CD4-positive, alpha-beta memory T cell (primary cell): Measurements from ENCODE around the gene WDR90. TPM values are rescaled to one million over a fixed set of nuclear protein-coding genes. Genes with fewer than 3 reads are reported as not detected.

Experiments
- CTCF ChIA-PET: fragments of 350-600 bp; sonication (Branson Sonifier 250); formaldehyde crosslinking; loops from one replicate; lab custom pipeline; 2021; ENCODE audit warnings: inconsistent platforms; ENCODE audit not compliant: partially characterized antibody; lab: Charles Lee
- POLR2A ChIA-PET: fragments of 350-600 bp; sonication (Branson Sonifier 250); formaldehyde crosslinking; loops from one replicate; lab custom pipeline; 2021; ENCODE audit not compliant: partially characterized antibody; lab: Charles Lee
- DNase-seq, 5 donors: peaks; one replicate each; pipeline versions ENCODE4 v3.0.0 to v3.0.0-alpha.2; 2020 to 2022; ENCODE audit warnings: mixed read lengths in 1 of 5
- H3K27ac ChIP-seq: one replicate; pipeline ENCODE4 v1.7.0; 2013; ENCODE audit warnings: low read depth, low read length
- H3K27me3 ChIP-seq: 2 replicates; pipeline ENCODE4 v1.7.0; 2013; ENCODE audit warnings: mild to moderate bottlenecking, low read length, moderate library complexity; ENCODE audit not compliant: insufficient read depth
- H3K36me3 ChIP-seq: 2 replicates; pipeline ENCODE4 v1.7.0; 2013; ENCODE audit warnings: mild to moderate bottlenecking, low read length, moderate library complexity; ENCODE audit not compliant: insufficient read depth
- H3K4me1 ChIP-seq: 2 replicates; pipeline ENCODE4 v1.7.0; 2013; ENCODE audit warnings: mild to moderate bottlenecking, low read length, moderate library complexity; ENCODE audit not compliant: insufficient read depth
- H3K4me3 ChIP-seq, 2 donors: one replicate each; pipeline ENCODE4 v1.7.0; 2013; ENCODE audit warnings: low read length in 2 of 2, mild to moderate bottlenecking in 1 of 2
- H3K9me3 ChIP-seq, 2 donors: one replicate each; pipeline ENCODE4 v1.7.0; 2013; ENCODE audit warnings: low read length in 2 of 2, control low read depth in 1 of 2; ENCODE audit not compliant: control insufficient read depth in 1 of 2
- H3K27ac Mint-ChIP-seq, 7 donors: one replicate each; pipeline ENCODE4 v1.8.0; 2020 to 2021; ENCODE audit warnings: mixed read lengths in 7 of 7, mild to moderate bottlenecking in 6 of 7, inconsistent platforms in 3 of 7, moderate library complexity in 3 of 7
- H3K27me3 Mint-ChIP-seq, 2 donors: one replicate each; pipeline ENCODE4 v1.8.0; 2020 to 2021; ENCODE audit warnings: mixed read lengths in 2 of 2
- H3K36me3 Mint-ChIP-seq, 2 donors: one replicate each; pipeline ENCODE4 v1.8.0; 2020 to 2021; ENCODE audit warnings: mixed read lengths in 2 of 2, inconsistent platforms in 1 of 2, mild to moderate bottlenecking in 1 of 2
- H3K4me1 Mint-ChIP-seq, 4 donors: one replicate each; pipeline ENCODE4 v1.8.0; 2020 to 2021; ENCODE audit warnings: mixed read lengths in 4 of 4, mild to moderate bottlenecking in 1 of 4
- H3K4me3 Mint-ChIP-seq, 8 donors: one replicate each; pipeline ENCODE4 v1.8.0; 2020 to 2021; ENCODE audit warnings: mixed read lengths in 8 of 8, mild to moderate bottlenecking in 7 of 8, moderate library complexity in 6 of 8, inconsistent platforms in 3 of 8
- H3K9me3 Mint-ChIP-seq, 8 donors: one replicate each; pipeline ENCODE4 v1.8.0; 2020 to 2021; ENCODE audit warnings: mixed read lengths in 8 of 8, mild to moderate bottlenecking in 5 of 8, inconsistent platforms in 3 of 8, moderate library complexity in 1 of 8
- intact Hi-C: fragments of 100-400 bp; cut with micrococcal nuclease; formaldehyde crosslinking; loops from one replicate; pipeline ENCODE4 v1.15.1; 2023
- polyA plus RNA-seq, 2 donors: library from polyadenylated mRNA; unstranded; fragments of 300-500 nt; fragmentation: Illumina TruSeq; gene quantifications; one replicate each; pipeline ENCODE4 v1.2.3, GENCODE V29; 2021
- total RNA-seq, 2 experiments: library from RNA; stranded (reverse); gene quantifications; one replicate each; pipeline ENCODE4 v1.2.3, GENCODE V29; 2021

Gene WDR90
- total and polyA plus RNA-seq, 4 experiments from 2014 or later = 0.96 to 19.7 (median 9.9) TPM

- CTCF ChIA-PET = no interaction called here
- Mint-ChIP-seq H3K36me3 (no peaks in the 10 kb centered on the region), H3K4me1 (peaks cover 0 to 40% (median 8%) of the 10 kb centered on the region in 4 donors), H3K9me3 (no peaks in the 10 kb centered on the region), H3K4me3 (peak overlapping the region in 1 of 8 donors; percentile 28), H3K27me3 (no peaks in the 10 kb centered on the region), H3K27ac (peak overlapping the region in 2 of 7 donors; percentile 18 to 41)
- DNase-seq = no peak
- Histone ChIP-seq H3K27me3 (no peaks in the 10 kb centered on the region), H3K27ac (no peak overlapping the region), H3K36me3 (no peaks in the 10 kb centered on the region), H3K4me1 (peaks cover 24% of the 10 kb centered on the region), H3K9me3 (no peaks in the 10 kb centered on the region), H3K4me3 (no peak overlapping the region)
- intact Hi-C loops = loop anchor here (5.0 kb wide), 1 partner anchor 141 kb away; the partner anchor contains the start of genes CHTF18 and RPUSD1
- POLR2A ChIA-PET = interaction anchor here (1.3 kb wide), 1 partner anchor 10 kb away, joined by 4 read pairs; the partner anchor contains the start of gene METTL26
Measured at GRCh38 chr16:646679-647172, 2.4 kb upstream of the WDR90 start.

GRCh38 chr16:647173-647902 is 1.8 kb upstream of the WDR90 start:
- intact Hi-C loops = loop anchor here (5.0 kb wide), 1 partner anchor 140 kb away; the partner anchor contains the start of genes CHTF18 and RPUSD1
- peaks cover 24% of the 10 kb centered on the region for H3K4me1 ChIP-seq
- Mint-ChIP-seq H3K27me3 (no peaks in the 10 kb centered on the region), H3K4me3 (no peak overlapping the region), H3K27ac (no peak overlapping the region), H3K9me3 (no peaks in the 10 kb centered on the region), H3K36me3 (no peaks in the 10 kb centered on the region), H3K4me1 (peaks cover 0 to 40% (median 8%) of the 10 kb centered on the region in 4 donors)
- no peak overlapping the region for H3K27ac ChIP-seq
- no peaks in the 10 kb centered on the region for H3K9me3 ChIP-seq
- H3K36me3 ChIP-seq = no peaks in the 10 kb centered on the region
- no peak for DNase-seq
- H3K27me3 ChIP-seq = no peaks in the 10 kb centered on the region
- ChIA-PET CTCF (interaction anchor here (1.5 kb wide), 1 partner anchor 11 kb away, joined by 8 read pairs; the partner anchor contains the start of gene METTL26), POLR2A (interaction anchor here (0.8 to 1.4 kb wide), 6 partner anchors 9 to 48 kb away, joined by 3 to 8 read pairs (median 4); partner anchors contain the start of genes JMJD8, METTL26 and WDR24)
- H3K4me3 ChIP-seq = no peak overlapping the region

GRCh38 chr16:648071-648780 is 939 bp upstream of the WDR90 start:
- peak overlapping the region; percentile 60 to 82 (median 71) for H3K4me3 Mint-ChIP-seq
- Histone ChIP-seq H3K4me1 (peaks cover 15% of the 10 kb centered on the region), H3K4me3 (peak overlapping the region; percentile 3 to 53), H3K27ac (peak overlapping the region; percentile 79), H3K9me3 (no peaks in the 10 kb centered on the region), H3K27me3 (no peaks in the 10 kb centered on the region), H3K36me3 (no peaks in the 10 kb centered on the region)
- H3K27ac Mint-ChIP-seq = peak overlapping the region; percentile 64 to 92 (median 87)
- ChIA-PET CTCF (interaction anchor here (1.5 kb wide), 1 partner anchor 12 kb away, joined by 8 read pairs; the partner anchor contains the start of gene METTL26), POLR2A (interaction anchor here (0.6 to 2.3 kb wide), 9 partner anchors 10 to 47 kb away, joined by 3 to 12 read pairs (median 6); partner anchors contain the start of genes JMJD8, METTL26, STUB1 and WDR24)
- H3K4me1 Mint-ChIP-seq = peaks cover 0 to 36% (median 8%) of the 10 kb centered on the region in 4 donors
- H3K27me3 Mint-ChIP-seq = no peaks in the 10 kb centered on the region
- no peaks in the 10 kb centered on the region for H3K36me3 Mint-ChIP-seq
- intact Hi-C loops = loop anchor here (2.0 to 5.0 kb wide), 3 partner anchors 21 to 139 kb away; partner anchors contain the start of genes CHTF18, JMJD8, RHOT2 and RPUSD1
- no peaks in the 10 kb centered on the region for H3K9me3 Mint-ChIP-seq
- DNase-seq = peak in 3 of 5 donors; percentile 24 to 30 (median 26)

- no peaks in the 10 kb centered on the region for H3K36me3 ChIP-seq
- intact Hi-C loops = loop anchor here (1.0 to 5.0 kb wide), 4 partner anchors 13 to 138 kb away; partner anchors contain the start of genes CHTF18, JMJD8, METTL26 and RHOT2
- peak overlapping the region in 4 of 7 donors; percentile 36 to 70 (median 40) for H3K27ac Mint-ChIP-seq
- H3K4me3 Mint-ChIP-seq = peak overlapping the region; percentile 47 to 79 (median 64)
- peak overlapping the region; percentile 79 for H3K27ac ChIP-seq
- H3K4me3 ChIP-seq = peak overlapping the region in 1 of 2 donors; percentile 53
- no peaks in the 10 kb centered on the region for H3K27me3 ChIP-seq
- H3K27me3 Mint-ChIP-seq = no peaks in the 10 kb centered on the region
- ChIA-PET CTCF (interaction anchor here (0.8 kb wide), 2 partner anchors 13 to 18 kb away, joined by 3 to 4 read pairs; no protein-coding TSS in a partner anchor), POLR2A (interaction anchor here (0.7 to 2.7 kb wide), 8 partner anchors 10 to 46 kb away, joined by 3 to 23 read pairs (median 8); partner anchors contain the start of genes METTL26, RHOT2 and STUB1)
- H3K9me3 Mint-ChIP-seq = no peaks in the 10 kb centered on the region
- peaks cover 0 to 24% (median 8%) of the 10 kb centered on the region in 4 donors for H3K4me1 Mint-ChIP-seq
- no peaks in the 10 kb centered on the region for H3K9me3 ChIP-seq
- no peak for DNase-seq
- H3K36me3 Mint-ChIP-seq = no peaks in the 10 kb centered on the region
- H3K4me1 ChIP-seq = peaks cover 14% of the 10 kb centered on the region
Measured at GRCh38 chr16:649631-650030, 466 bp downstream of the WDR90 start.

GRCh38 chr16:651844-652243 is 2.7 kb downstream of the WDR90 start:
- no peak overlapping the region for H3K27ac ChIP-seq
- peaks cover 0 to 20% (median 7%) of the 10 kb centered on the region in 4 donors for H3K4me1 Mint-ChIP-seq

GRCh38 chr16:652454-653305 is 3.5 kb downstream of the WDR90 start:
- Mint-ChIP-seq H3K9me3 (no peaks in the 10 kb centered on the region), H3K4me1 (peaks cover 0 to 15% (median 7%) of the 10 kb centered on the region in 4 donors), H3K4me3 (no peak overlapping the region), H3K27ac (peak overlapping the region in 1 of 7 donors; percentile 30), H3K27me3 (no peaks in the 10 kb centered on the region), H3K36me3 (no peaks in the 10 kb centered on the region)
- CTCF ChIA-PET = interaction anchor here (2.2 kb wide), 1 partner anchor 15 kb away, joined by 6 read pairs; the partner anchor contains the start of gene RHOT2
- peaks cover 11% of the 10 kb centered on the region for H3K4me1 ChIP-seq
- H3K27me3 ChIP-seq = no peaks in the 10 kb centered on the region
- H3K27ac ChIP-seq = no peak overlapping the region
- DNase-seq = no peak
- no peak overlapping the region for H3K4me3 ChIP-seq
- intact Hi-C loops = no loop called here
- H3K9me3 ChIP-seq = no peaks in the 10 kb centered on the region
- POLR2A ChIA-PET = interaction anchor here (1.5 kb wide), 1 partner anchor 28 kb away, joined by 5 read pairs; the partner anchor contains the start of gene STUB1
- H3K36me3 ChIP-seq = no peaks in the 10 kb centered on the region

More at GRCh38 chr16:651844-652243, 2.7 kb downstream of the WDR90 start:
- Histone ChIP-seq H3K36me3 (no peaks in the 10 kb centered on the region), H3K4me3 (no peak overlapping the region), H3K4me1 (peaks cover 14% of the 10 kb centered on the region), H3K9me3 (no peaks in the 10 kb centered on the region), H3K27me3 (no peaks in the 10 kb centered on the region)
- no peak for DNase-seq
- ChIA-PET POLR2A (interaction anchor here (1.0 to 1.5 kb wide), 2 partner anchors 29 to 32 kb away, joined by 3 to 5 read pairs; partner anchors contain the start of genes JMJD8 and STUB1), CTCF (no interaction called here)
- peak overlapping the region in 1 of 8 donors; percentile 43 for H3K4me3 Mint-ChIP-seq
- no peaks in the 10 kb centered on the region for H3K27me3 Mint-ChIP-seq
- H3K9me3 Mint-ChIP-seq = no peaks in the 10 kb centered on the region
- no peak overlapping the region for H3K27ac Mint-ChIP-seq
- intact Hi-C loops = no loop called here
- no peaks in the 10 kb centered on the region for H3K36me3 Mint-ChIP-seq
